Loucy (cell line): Measurements from ENCODE around the gene ADCY10.
"Not testable (repeated sequence)": the region's sequence is repeated elsewhere in the genome, so short reads cannot be mapped to it uniquely, and the experiment has no call there.

Source experiments
- H2AFZ ChIP-seq: fragments of 200-600 bp; sonication (generic); 2 replicates; pipeline ENCODE4 v1.6.0; 2016; ENCODE audit warnings: antibody characterized with exemption, mild to moderate bottlenecking, low read length, moderate library complexity
- H3F3A ChIP-seq: fragments of 200-600 bp; 2 replicates; pipeline ENCODE4 v1.6.0; 2016; ENCODE audit warnings: antibody characterized with exemption, low read depth, mild to moderate bottlenecking
- H3K27me3 ChIP-seq: fragments of 200-600 bp; sonication (generic); 2 replicates; pipeline ENCODE4 v1.6.1; 2014; ENCODE audit warnings: low read length, mild to moderate bottlenecking; ENCODE audit not compliant: insufficient read depth, poor library complexity, severe bottlenecking
- H3K36me3 ChIP-seq: fragments of 200-600 bp; sonication (generic); 2 replicates; pipeline ENCODE4 v1.6.1; 2016; ENCODE audit warnings: low read length; ENCODE audit not compliant: insufficient read depth
- H3K4me1 ChIP-seq: fragments of 200-600 bp; sonication (generic); 2 replicates; pipeline ENCODE4 v1.5.1; 2014; ENCODE audit warnings: low read length, mild to moderate bottlenecking; ENCODE audit not compliant: insufficient read depth, poor library complexity, severe bottlenecking
- H3K4me2 ChIP-seq: fragments of 200-600 bp; sonication (generic); 2 replicates; pipeline ENCODE4 v1.6.0; 2014; ENCODE audit warnings: antibody characterized with exemption, low read length, low read depth, mild to moderate bottlenecking; ENCODE audit not compliant: poor library complexity, severe bottlenecking
- H3K4me3 ChIP-seq: fragments of 200-600 bp; sonication (generic); 2 replicates; pipeline ENCODE4 v1.5.1; 2014; ENCODE audit warnings: low read length, mild to moderate bottlenecking, mixed read lengths; ENCODE audit not compliant: poor library complexity, severe bottlenecking
- H3K79me2 ChIP-seq: fragments of 200-600 bp; sonication (generic); 2 replicates; pipeline ENCODE4 v1.6.1; 2014; ENCODE audit warnings: low read length; ENCODE audit not compliant: insufficient read depth
- H3K9ac ChIP-seq: fragments of 200-600 bp; sonication (generic); 2 replicates; pipeline ENCODE4 v1.6.0; 2014; ENCODE audit warnings: mild to moderate bottlenecking, low read depth, low read length, moderate library complexity; ENCODE audit not compliant: poor library complexity, severe bottlenecking
- H3K9me2 ChIP-seq: fragments of 200-600 bp; sonication (generic); replicated peaks from 2 replicates; pipeline ENCODE4 v1.6.1; 2016; ENCODE audit warnings: low read depth, low read length, mixed read lengths
- H3K9me3 ChIP-seq: fragments of 200-600 bp; sonication (generic); 2 replicates; pipeline ENCODE4 v1.6.1; 2014; ENCODE audit warnings: mild to moderate bottlenecking, antibody characterized with exemption, low read length, low read depth; ENCODE audit not compliant: insufficient read depth
- H4K20me1 ChIP-seq: fragments of 200-600 bp; sonication (generic); 2 replicates; pipeline ENCODE4 v1.6.0; 2014; ENCODE audit warnings: antibody characterized with exemption, low read length, mild to moderate bottlenecking; ENCODE audit not compliant: insufficient read depth, poor library complexity, severe bottlenecking
- EZH2phosphoT487 ChIP-seq: fragments of 200-600 bp; IDR thresholded peaks from 2 replicates; pipeline ENCODE4 v1.6.1; 2018; ENCODE audit warnings: antibody characterized with exemption, mild to moderate bottlenecking, moderate library complexity, borderline replicate concordance
- TF ChIP-seq, protein P1 (sequence below): fragments of 200-600 bp; sonication (generic); conservative IDR thresholded peaks from 2 replicates; pipeline ENCODE4 v1.5.1; 2014; ENCODE audit warnings: mild to moderate bottlenecking, antibody characterized with exemption, low read length

Gene ADCY10

DNA sequence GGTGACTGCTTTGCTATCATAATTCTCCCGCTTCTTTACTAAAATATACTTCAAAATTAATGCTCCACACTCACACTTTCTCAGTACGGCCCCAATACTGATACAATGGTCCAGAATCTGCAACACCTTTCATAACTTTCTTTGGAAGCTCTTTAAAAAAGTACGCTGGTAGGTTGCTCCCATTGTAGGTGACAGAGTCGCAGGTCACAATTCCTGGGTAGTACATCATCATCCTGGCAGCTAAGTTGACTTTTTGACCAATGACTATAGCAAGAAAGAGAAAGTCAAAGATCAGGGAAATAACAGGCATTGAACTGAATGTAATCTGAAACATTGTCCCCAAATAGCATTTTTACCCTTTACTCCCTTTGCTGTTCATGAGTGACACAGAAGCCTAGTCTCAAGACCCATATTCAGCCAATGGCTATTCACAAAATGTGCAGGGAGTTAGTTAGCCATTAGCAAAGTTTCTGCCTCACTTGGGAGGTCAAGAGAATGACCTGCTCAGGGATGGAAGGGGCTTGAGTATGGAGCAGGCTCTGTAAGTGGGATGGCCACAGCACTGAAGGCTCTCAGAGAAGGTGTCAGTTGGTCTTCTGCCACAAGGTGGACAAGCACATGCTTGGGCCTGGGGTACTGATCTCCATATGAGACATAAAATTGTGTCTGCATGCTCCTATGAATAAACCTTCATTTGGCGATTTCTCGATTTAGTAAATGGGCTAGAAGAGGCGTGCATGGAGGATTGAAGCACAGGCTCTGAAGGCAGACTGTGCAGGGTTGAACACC, 35.4 kb downstream of the ADCY10 start:
- Histone ChIP-seq H3K4me3 (no peak overlapping the region), H3K9me3 (no peaks in the 10 kb centered on the region)
- TF ChIP-seq EZH2phosphoT487 = no peak
- TF ChIP-seq, protein P1, sequence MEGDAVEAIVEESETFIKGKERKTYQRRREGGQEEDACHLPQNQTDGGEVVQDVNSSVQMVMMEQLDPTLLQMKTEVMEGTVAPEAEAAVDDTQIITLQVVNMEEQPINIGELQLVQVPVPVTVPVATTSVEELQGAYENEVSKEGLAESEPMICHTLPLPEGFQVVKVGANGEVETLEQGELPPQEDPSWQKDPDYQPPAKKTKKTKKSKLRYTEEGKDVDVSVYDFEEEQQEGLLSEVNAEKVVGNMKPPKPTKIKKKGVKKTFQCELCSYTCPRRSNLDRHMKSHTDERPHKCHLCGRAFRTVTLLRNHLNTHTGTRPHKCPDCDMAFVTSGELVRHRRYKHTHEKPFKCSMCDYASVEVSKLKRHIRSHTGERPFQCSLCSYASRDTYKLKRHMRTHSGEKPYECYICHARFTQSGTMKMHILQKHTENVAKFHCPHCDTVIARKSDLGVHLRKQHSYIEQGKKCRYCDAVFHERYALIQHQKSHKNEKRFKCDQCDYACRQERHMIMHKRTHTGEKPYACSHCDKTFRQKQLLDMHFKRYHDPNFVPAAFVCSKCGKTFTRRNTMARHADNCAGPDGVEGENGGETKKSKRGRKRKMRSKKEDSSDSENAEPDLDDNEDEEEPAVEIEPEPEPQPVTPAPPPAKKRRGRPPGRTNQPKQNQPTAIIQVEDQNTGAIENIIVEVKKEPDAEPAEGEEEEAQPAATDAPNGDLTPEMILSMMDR = no peak

DNA sequence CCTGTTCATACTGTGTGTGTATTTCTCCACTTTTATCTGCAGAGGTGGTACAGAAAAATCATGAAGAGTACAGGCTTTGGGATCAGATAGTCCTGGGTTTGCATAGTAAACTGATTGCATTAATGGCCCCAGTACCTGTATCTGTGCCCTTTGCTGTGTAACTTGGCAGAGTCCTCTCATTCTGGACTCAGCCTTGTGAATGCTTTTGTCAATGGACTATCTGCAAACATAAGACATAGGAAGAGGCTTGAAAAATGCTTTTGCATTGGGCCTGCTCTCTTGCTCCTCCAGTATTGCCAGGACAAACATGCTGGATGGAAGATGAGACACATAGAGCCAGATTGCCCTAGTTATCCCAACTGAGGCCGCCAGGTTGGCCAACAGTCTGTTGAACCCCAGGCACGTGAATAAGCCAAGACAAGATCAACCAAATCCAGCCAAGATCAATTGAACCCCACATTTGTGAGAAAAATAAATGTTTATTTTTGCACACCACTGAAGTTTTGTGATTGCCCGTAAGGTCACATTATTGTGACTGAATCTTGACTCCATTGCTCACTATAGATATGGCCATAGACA, 37.2 kb downstream of the ADCY10 start:
- no peaks in the 10 kb centered on the region for H3K36me3 ChIP-seq
- H3K9ac ChIP-seq = no peak overlapping the region
- H4K20me1 ChIP-seq = no peaks in the 10 kb centered on the region
- no peaks in the 10 kb centered on the region for H3F3A ChIP-seq
- H3K4me2 ChIP-seq = no peak overlapping the region
- no peaks in the 10 kb centered on the region for H3K4me1 ChIP-seq
- H3K9me2 ChIP-seq = no peaks in the 10 kb centered on the region
- no peaks in the 10 kb centered on the region for H3K79me2 ChIP-seq
- no peaks in the 10 kb centered on the region for H3K9me3 ChIP-seq
- TF ChIP-seq, protein P1 = no peak
- no peak for TF ChIP-seq EZH2phosphoT487
- H3K27me3 ChIP-seq = no peaks in the 10 kb centered on the region
- no peak overlapping the region for H3K4me3 ChIP-seq
- H2AFZ ChIP-seq = no peak overlapping the region

More for the DNA sequence above, 35.4 kb downstream of the ADCY10 start:
- H3K36me3 ChIP-seq = no peaks in the 10 kb centered on the region
- H4K20me1 ChIP-seq = no peaks in the 10 kb centered on the region
- no peak overlapping the region for H3K4me2 ChIP-seq
- H3K9me2 ChIP-seq = no peaks in the 10 kb centered on the region
- no peaks in the 10 kb centered on the region for H3K27me3 ChIP-seq
- no peak overlapping the region for H2AFZ ChIP-seq
- no peaks in the 10 kb centered on the region for H3F3A ChIP-seq
- H3K4me1 ChIP-seq = no peaks in the 10 kb centered on the region
- H3K79me2 ChIP-seq = no peaks in the 10 kb centered on the region
- no peak overlapping the region for H3K9ac ChIP-seq

DNA sequence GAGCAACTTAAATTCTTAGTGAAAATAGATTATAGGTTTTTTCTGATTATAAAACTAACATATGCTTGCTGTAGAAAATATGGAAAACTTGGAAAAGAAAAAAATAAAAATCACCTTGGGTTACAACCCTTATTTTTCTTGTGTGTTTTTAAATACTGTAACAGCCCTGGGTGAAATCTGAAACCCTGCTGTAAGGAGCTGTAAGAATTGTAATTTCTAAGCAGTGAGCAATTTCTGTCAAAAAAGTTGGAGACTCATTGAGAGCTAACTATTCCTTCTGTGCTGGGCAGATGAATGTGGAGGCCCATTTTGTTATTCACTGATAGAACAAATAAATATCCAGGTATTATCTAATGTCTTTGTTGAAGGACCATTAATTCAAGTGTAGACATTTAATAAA, 42.6 kb downstream of the ADCY10 start:
- Histone ChIP-seq H3K79me2 (no peaks in the 10 kb centered on the region), H3K4me1 (no peaks in the 10 kb centered on the region), H4K20me1 (no peaks in the 10 kb centered on the region), H3K27me3 (no peaks in the 10 kb centered on the region), H3F3A (no peaks in the 10 kb centered on the region), H2AFZ (no peak overlapping the region), H3K4me3 (no peak overlapping the region), H3K4me2 (no peak overlapping the region), H3K36me3 (no peaks in the 10 kb centered on the region), H3K9me2 (no peaks in the 10 kb centered on the region), H3K9me3 (no peaks in the 10 kb centered on the region), H3K9ac (no peak overlapping the region)
- TF ChIP-seq EZH2phosphoT487 = no peak
- TF ChIP-seq, protein P1 = no peak

DNA sequence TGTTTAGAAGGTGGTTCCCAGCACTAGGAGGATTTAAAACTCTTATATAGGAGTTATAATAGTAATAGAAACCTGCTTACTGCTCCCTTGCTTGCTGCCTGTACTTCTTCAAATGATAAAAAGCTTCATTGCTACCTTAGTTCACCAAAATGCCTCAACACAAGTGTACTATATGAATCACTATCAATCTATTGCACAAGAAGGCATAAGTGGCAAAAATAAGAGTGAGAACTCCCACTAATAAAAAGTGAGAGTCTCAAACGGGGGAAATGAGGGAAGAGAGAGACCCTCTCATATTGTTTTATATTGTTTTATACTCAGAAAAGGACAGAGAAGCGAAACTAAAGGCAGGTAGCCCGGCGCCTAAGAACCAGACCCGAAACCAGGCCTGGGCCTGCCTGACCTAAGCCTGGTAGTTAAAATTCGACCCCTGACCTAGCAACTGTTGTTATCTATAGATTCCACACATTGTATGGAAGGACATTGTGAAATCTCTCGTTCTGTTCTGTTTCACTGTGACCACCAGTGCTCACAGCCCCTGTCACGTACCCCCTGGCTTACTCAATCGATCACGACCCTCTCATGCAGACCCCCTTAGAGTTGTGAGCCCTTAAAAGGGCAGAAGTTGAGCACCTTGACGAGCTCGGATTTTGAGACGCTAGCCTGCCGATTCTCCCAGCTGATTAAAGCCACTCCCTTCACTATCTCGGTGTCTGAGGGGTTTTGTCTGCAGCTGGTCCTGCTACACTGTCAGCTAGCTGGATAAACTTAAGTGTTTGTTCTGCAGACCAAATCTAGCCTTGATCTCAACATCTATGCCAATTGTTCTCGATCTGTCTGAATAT, 44.6 kb downstream of the ADCY10 start:
- not testable (repeated sequence) for H2AFZ ChIP-seq, H3K27me3 ChIP-seq, H3K4me3 ChIP-seq, H3K79me2 ChIP-seq, H3K9me3 ChIP-seq, H3K9me2 ChIP-seq, H3K9ac ChIP-seq, H3K36me3 ChIP-seq, H3K4me1 ChIP-seq, H3F3A ChIP-seq, H4K20me1 ChIP-seq, H3K4me2 ChIP-seq
